ENCODE results near the gene ITGB8. TPM values are rescaled to one million over a fixed set of nuclear protein-coding genes. Genes with fewer than 3 reads are reported as not detected.

Gene ITGB8
- total and polyA plus RNA-seq, 12 donors = 0.46 to 10.7 (median 2.5) TPM

GRCh38 chr7:20438248-20438647 lies 107.5 kb downstream of the ITGB8 start:
- no peaks in the 10 kb centered on the region for H3K9me3 ChIP-seq
- intact Hi-C loops (cut with DNase I) = no loop called here
- H3K27me3 ChIP-seq = no peaks in the 10 kb centered on the region
- H3K36me3 ChIP-seq = no peaks in the 10 kb centered on the region
- no peak for TF ChIP-seq CTCF (IDR thresholded peaks at IDR 0.05)
- ATAC-seq = no peak
- H3K4me3 ChIP-seq = no peak overlapping the region
- no peak for DNase-seq
- H3K27ac ChIP-seq = no peak overlapping the region
- H3K4me1 ChIP-seq = peaks cover 0 to 15% (median 9%) of the 10 kb centered on the region in 9 donors

- ATAC-seq (no peak), DNase-seq (no peak)
- Histone ChIP-seq H3K27ac (no peak overlapping the region), H3K27me3 (no peaks in the 10 kb centered on the region), H3K4me3 (no peak overlapping the region), H3K36me3 (no peaks in the 10 kb centered on the region), H3K4me1 (peaks cover 0 to 15% (median 9%) of the 10 kb centered on the region in 9 donors), H3K9me3 (no peaks in the 10 kb centered on the region)
- intact Hi-C loops (cut with DNase I) = no loop called here
- no peak for TF ChIP-seq CTCF (IDR thresholded peaks at IDR 0.05)
- 79 to 87% methylated on average over 7 of the region's 7 CpGs for WGBS, 2 donors
Observed at GRCh38 chr7:20438694-20439376, 108.1 kb downstream of the ITGB8 start.

- no peak for TF ChIP-seq CTCF (IDR thresholded peaks at IDR 0.05)
- Histone ChIP-seq H3K4me1 (peaks cover 0 to 15% (median 9%) of the 10 kb centered on the region in 9 donors), H3K27ac (no peak overlapping the region), H3K27me3 (no peaks in the 10 kb centered on the region), H3K9me3 (peaks cover 0 to 4% (median 0%) of the 10 kb centered on the region in 11 donors), H3K4me3 (no peak overlapping the region), H3K36me3 (no peaks in the 10 kb centered on the region)
- ATAC-seq (no peak), DNase-seq (no peak)
- intact Hi-C loops (cut with DNase I) = no loop called here
- 84 to 86% methylated on average over 10 of the region's 10 CpGs for WGBS, 2 donors
Observed at GRCh38 chr7:20439416-20440185, 108.9 kb downstream of the ITGB8 start.

GRCh38 chr7:20440472-20441105 lies 109.9 kb downstream of the ITGB8 start:
- 75 to 79% methylated on average over 9 of the region's 9 CpGs for WGBS, 2 donors
- Histone ChIP-seq H3K4me1 (peaks cover 0 to 7% (median 2%) of the 10 kb centered on the region in 9 donors), H3K4me3 (no peak overlapping the region), H3K36me3 (no peaks in the 10 kb centered on the region), H3K27me3 (no peaks in the 10 kb centered on the region), H3K27ac (no peak overlapping the region), H3K9me3 (peaks cover 0 to 13% (median 4%) of the 10 kb centered on the region in 11 donors)
- ATAC-seq (no peak), DNase-seq (peak in 1 of 2 donors; percentile 37)
- peak in 8 of 9 donors; percentile 13 to 51 (median 36) for TF ChIP-seq CTCF (IDR thresholded peaks at IDR 0.05)
- intact Hi-C loops (cut with DNase I) = no loop called here
